ENCODE data around the gene INHBC.

DNA sequence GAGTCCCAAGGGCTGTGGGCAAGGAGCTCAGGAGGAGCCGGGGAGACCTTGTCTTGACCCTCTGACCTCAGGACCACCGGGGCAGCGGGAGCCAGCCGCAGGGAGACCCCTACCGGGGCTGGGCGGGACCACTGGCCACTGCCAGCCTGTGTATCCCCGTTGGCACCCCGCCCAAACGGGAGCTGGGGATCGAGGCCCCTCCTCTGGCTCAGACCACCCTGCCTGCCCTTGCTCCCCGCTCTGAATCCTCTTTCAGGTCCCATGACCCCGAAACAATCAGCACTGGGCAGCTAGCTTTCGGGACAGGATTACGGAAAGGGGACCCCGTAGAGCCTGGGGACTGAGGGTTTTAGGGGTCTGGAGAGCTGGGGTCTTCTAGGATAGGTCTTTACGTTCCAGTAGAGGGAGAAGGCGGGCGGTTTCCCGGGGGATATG lies 26.3 kb downstream of the INHBC start:
- TF ChIP-seq, protein P1, sequence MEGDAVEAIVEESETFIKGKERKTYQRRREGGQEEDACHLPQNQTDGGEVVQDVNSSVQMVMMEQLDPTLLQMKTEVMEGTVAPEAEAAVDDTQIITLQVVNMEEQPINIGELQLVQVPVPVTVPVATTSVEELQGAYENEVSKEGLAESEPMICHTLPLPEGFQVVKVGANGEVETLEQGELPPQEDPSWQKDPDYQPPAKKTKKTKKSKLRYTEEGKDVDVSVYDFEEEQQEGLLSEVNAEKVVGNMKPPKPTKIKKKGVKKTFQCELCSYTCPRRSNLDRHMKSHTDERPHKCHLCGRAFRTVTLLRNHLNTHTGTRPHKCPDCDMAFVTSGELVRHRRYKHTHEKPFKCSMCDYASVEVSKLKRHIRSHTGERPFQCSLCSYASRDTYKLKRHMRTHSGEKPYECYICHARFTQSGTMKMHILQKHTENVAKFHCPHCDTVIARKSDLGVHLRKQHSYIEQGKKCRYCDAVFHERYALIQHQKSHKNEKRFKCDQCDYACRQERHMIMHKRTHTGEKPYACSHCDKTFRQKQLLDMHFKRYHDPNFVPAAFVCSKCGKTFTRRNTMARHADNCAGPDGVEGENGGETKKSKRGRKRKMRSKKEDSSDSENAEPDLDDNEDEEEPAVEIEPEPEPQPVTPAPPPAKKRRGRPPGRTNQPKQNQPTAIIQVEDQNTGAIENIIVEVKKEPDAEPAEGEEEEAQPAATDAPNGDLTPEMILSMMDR (IDR thresholded peaks at IDR 0.05) = no peak
- no peak for TF ChIP-seq POLR2A (IDR thresholded peaks at IDR 0.05)

Measured in uterus (tissue), 2 donors.